ENCODE measurements around the gene R3HDM1. TPM values are rescaled to one million over a fixed set of nuclear protein-coding genes. Genes with fewer than 3 reads are reported as not detected.
A peak's percentile ranks its signal among the peaks of the same experiment; 100 is the strongest.
"Not testable (repeated sequence)": the region's sequence is repeated elsewhere in the genome, so short reads cannot be mapped to it uniquely, and the experiment has no call there.

Gene R3HDM1
- total and polyA plus RNA-seq, 2 donors, result 17.4 to 19.3 TPM

DNA sequence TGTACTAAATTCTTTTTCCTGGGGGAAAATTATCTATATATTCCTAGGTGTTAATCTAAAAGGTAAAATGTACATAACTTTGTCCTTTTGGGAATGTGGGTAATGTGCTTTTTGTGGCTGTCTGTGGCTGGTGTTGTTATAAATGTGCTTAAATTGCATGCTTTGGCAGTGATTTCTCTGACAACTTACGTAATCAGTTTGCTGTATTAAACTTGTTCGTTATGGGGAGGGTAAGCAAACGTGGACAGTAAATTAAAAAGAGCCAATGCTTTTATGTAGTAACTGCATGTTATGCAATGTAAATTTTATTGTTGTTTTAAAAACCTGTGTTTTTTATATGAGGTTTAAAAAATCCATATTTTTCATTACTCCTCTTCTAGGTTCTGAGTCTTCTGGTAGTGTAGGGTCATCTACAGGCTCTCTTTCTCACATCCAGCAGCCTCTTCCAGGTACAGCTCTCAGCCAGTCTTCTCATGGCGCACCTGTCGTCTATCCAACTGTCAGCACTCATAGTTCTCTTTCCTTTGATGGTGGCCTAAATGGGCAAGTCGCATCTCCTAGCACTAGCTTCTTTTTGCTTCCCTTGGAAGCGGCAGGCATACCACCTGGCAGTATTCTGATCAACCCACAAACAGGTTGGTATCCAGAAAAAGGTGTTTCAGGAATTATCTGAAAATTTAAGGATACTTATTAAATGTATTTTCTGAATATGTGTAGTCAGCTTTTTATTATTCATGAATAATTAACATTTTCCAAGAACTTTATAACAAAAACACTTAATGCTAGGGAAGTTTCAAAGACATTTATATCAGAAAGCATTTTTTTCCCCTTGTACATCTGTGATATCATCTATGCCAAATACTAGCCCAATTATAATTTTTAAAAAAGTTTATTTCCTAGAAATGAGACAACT is 110.1 kb downstream of the R3HDM1 start:
- H3K4me1 ChIP-seq (ENCODE audit: control insufficient read depth in 2 of 2, insufficient read depth in 2 of 2, low read length in 2 of 2), result no peaks in the 10 kb centered on the region
- H3K9me3 ChIP-seq (ENCODE audit: control insufficient read depth in 2 of 2, insufficient read depth in 1 of 2, low read length in 1 of 2), result no peaks in the 10 kb centered on the region
- H3K27me3 ChIP-seq (ENCODE audit: control insufficient read depth in 2 of 2, insufficient read depth in 1 of 2, low read length in 1 of 2), result no peaks in the 10 kb centered on the region
- no peak for DNase-seq (ENCODE audit: low read depth in 6 of 9, low spot score in 9 of 9)
- no peak overlapping the region for H3K27ac ChIP-seq (ENCODE audit: low read depth in 1 of 2, low read length in 1 of 2)
- no peak overlapping the region for H3K4me3 ChIP-seq (ENCODE audit: low read length in 2 of 2)
- WGBS, result 97% methylated on average over 7 of the region's 7 CpGs
- H3K36me3 ChIP-seq (ENCODE audit: control insufficient read depth in 2 of 2, insufficient read depth in 2 of 2, low read length in 1 of 2), result peaks cover 25 to 46% of the 10 kb centered on the region in 2 donors

DNA sequence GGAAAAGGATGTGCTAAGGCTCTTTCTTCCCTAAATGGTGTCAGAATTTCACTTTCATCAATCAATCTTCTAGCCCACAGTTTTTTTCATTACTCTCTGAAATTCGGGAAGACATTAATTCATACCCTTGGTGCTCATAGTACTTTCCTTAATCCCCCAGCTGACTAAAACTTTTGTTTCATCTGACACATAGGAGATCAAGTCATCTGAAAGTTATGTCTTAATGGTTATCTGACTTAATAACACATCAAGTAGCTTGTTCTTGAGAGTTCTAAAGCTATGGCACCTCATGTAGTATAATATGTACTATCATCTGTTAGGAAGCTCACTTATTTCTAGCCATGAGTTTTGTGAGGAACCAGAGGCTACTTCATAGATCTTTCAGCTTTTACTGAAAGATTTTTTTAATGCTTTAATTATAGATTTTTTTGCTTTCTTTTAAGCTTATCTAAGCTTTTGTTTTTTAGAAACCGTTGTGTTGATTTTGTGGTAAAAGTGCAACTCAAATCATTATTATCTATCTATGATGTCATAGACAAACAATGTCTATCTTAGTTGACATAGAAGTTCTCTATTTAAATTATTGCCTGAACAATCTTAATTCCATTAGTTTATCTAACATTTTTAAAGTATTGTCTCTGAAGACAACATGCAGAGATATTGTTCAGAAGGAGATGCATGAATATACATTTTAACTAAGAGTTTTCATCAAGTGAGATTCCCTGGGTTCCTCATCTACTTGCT is 116.7 kb downstream of the R3HDM1 start:
- WGBS, result 98% methylated on average over 2 of the region's 2 CpGs
- Histone ChIP-seq H3K4me3 (ENCODE audit: low read length in 2 of 2) (no peak overlapping the region), H3K27ac (ENCODE audit: low read depth in 1 of 2, low read length in 1 of 2) (no peak overlapping the region), H3K36me3 (ENCODE audit: control insufficient read depth in 2 of 2, insufficient read depth in 2 of 2, low read length in 1 of 2) (peaks cover 20 to 48% of the 10 kb centered on the region in 2 donors), H3K4me1 (ENCODE audit: control insufficient read depth in 2 of 2, insufficient read depth in 2 of 2, low read length in 2 of 2) (no peaks in the 10 kb centered on the region), H3K27me3 (ENCODE audit: control insufficient read depth in 2 of 2, insufficient read depth in 1 of 2, low read length in 1 of 2) (no peaks in the 10 kb centered on the region), H3K9me3 (ENCODE audit: control insufficient read depth in 2 of 2, insufficient read depth in 1 of 2, low read length in 1 of 2) (no peaks in the 10 kb centered on the region)
- no peak for DNase-seq (ENCODE audit: low read depth in 6 of 9, low spot score in 9 of 9)

DNA sequence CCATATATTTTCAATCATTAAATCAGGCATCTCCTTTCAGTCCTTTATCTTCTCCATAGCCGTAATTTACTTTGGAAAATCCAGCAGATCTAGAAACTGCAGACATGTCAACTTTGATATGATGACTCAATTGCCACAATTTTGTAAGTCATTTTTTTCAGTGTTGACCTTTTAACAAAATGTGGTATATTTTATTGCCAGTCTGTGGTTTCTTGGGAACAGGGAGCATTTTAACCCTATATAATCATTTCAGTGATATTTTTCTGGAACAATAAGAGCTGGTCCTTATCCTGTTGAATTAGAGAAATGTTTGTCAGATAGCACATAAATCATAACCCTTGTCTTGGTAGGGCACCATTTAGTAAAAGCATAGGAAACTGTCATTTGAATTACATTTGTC is 119.4 kb downstream of the R3HDM1 start:
- no peak for DNase-seq (ENCODE audit: low read depth in 6 of 9, low spot score in 9 of 9)
- peaks cover 16 to 54% of the 10 kb centered on the region in 2 donors for H3K36me3 ChIP-seq (ENCODE audit: control insufficient read depth in 2 of 2, insufficient read depth in 2 of 2, low read length in 1 of 2)
- WGBS, result 95% methylated on average over 1 of the region's 1 CpG
- no peak overlapping the region for H3K4me3 ChIP-seq (ENCODE audit: low read length in 2 of 2)
- no peak overlapping the region for H3K27ac ChIP-seq (ENCODE audit: low read depth in 1 of 2, low read length in 1 of 2)
- no peaks in the 10 kb centered on the region for H3K4me1 ChIP-seq (ENCODE audit: control insufficient read depth in 2 of 2, insufficient read depth in 2 of 2, low read length in 2 of 2)
- no peaks in the 10 kb centered on the region for H3K27me3 ChIP-seq (ENCODE audit: control insufficient read depth in 2 of 2, insufficient read depth in 1 of 2, low read length in 1 of 2)
- no peaks in the 10 kb centered on the region for H3K9me3 ChIP-seq (ENCODE audit: control insufficient read depth in 2 of 2, insufficient read depth in 1 of 2, low read length in 1 of 2)

DNA sequence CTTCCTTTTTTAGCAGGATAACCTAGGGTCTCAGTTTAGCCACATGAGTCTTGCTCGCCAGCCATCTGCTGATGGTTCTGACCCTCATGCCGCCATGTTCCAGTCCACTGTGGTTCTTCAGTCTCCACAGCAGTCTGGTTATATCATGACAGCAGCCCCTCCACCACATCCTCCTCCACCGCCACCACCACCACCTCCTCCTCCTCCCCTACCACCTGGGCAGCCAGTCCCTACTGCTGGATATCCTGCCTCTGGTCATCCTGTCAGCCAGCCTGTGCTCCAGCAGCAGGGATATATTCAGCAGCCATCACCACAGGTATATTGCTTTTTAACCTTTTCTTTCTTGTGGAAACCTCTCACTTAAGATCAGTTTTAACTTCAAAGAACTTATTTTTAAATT is 120.4 kb downstream of the R3HDM1 start:
- DNase-seq (ENCODE audit: low read depth in 6 of 9, low spot score in 9 of 9), result no peak
- Histone ChIP-seq H3K27me3 (ENCODE audit: control insufficient read depth in 2 of 2, insufficient read depth in 1 of 2, low read length in 1 of 2) (no peaks in the 10 kb centered on the region), H3K27ac (ENCODE audit: low read depth in 1 of 2, low read length in 1 of 2) (no peak overlapping the region), H3K4me1 (ENCODE audit: control insufficient read depth in 2 of 2, insufficient read depth in 2 of 2, low read length in 2 of 2) (no peaks in the 10 kb centered on the region), H3K36me3 (ENCODE audit: control insufficient read depth in 2 of 2, insufficient read depth in 2 of 2, low read length in 1 of 2) (peaks cover 12 to 52% of the 10 kb centered on the region in 2 donors), H3K4me3 (ENCODE audit: low read length in 2 of 2) (no peak overlapping the region), H3K9me3 (ENCODE audit: control insufficient read depth in 2 of 2, insufficient read depth in 1 of 2, low read length in 1 of 2) (no peaks in the 10 kb centered on the region)
- WGBS, result 94% methylated on average over 3 of the region's 3 CpGs

DNA sequence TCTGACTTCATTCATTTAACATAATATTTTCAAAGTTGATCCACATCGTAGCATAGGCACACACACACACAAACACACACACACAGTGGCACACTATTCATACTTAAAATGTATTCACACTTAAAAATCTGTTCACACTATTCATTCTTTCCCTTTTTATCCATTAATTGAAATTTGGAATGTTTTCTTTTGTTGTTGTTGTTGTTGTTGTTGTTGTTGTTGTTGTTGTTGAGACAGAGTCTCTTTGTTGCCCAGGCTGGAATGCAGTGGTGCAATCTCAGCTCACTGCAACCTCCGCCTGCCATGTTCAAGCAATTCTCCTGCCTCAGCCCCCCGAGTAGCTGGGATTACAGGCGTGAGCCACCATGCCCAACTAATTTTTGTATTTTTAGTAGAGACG is 123.0 kb downstream of the R3HDM1 start:
- H3K36me3 ChIP-seq (ENCODE audit: control insufficient read depth in 2 of 2, insufficient read depth in 2 of 2, low read length in 1 of 2), result peaks cover 16 to 51% of the 10 kb centered on the region in 2 donors
- H3K4me1 ChIP-seq (ENCODE audit: control insufficient read depth in 2 of 2, insufficient read depth in 2 of 2, low read length in 2 of 2); H3K27ac ChIP-seq (ENCODE audit: low read depth in 1 of 2, low read length in 1 of 2); DNase-seq (ENCODE audit: low read depth in 6 of 9, low spot score in 9 of 9); H3K27me3 ChIP-seq (ENCODE audit: control insufficient read depth in 2 of 2, insufficient read depth in 1 of 2, low read length in 1 of 2); H3K9me3 ChIP-seq (ENCODE audit: control insufficient read depth in 2 of 2, insufficient read depth in 1 of 2, low read length in 1 of 2); H3K4me3 ChIP-seq (ENCODE audit: low read length in 2 of 2): not testable (repeated sequence)
- WGBS, result 96% methylated on average over 5 of the region's 5 CpGs

DNA sequence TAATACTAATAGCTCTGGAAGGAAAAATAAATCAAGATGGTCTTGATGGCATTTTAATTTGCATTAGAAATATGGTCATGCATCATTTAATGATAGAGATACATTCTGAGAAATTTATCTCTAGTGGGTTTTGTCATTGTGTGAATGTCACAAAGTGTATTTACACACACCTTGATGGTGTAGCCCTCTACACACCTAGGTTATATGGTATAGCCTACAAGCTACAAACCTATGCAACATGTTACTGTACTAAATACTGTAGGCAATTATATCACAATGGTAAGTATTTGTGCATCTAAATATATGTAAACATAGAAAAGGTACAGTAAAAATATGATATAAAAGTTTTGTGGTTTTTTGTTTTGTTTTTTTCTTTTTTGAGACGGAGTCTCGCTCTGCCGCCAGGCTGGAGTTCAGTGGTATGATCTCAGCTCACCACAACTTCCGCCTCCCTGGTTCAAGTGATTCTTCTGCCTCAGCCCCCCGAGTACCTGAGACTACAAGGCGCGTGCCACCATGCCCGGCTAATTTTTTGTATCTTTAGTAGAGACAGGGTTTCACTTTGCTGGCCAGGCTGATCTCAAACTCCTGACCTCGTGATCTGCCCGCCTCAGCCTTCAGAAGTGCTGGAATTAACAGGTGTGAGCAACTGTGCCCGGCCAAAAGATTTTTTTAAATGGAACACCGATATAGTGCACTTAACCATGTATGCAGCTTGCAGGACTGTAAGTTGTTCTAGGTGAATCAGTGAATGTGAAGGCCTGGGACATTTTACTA is 126.7 kb downstream of the R3HDM1 start:
- H3K9me3 ChIP-seq (ENCODE audit: control insufficient read depth in 2 of 2, insufficient read depth in 1 of 2, low read length in 1 of 2), result no peaks in the 10 kb centered on the region
- H3K36me3 ChIP-seq (ENCODE audit: control insufficient read depth in 2 of 2, insufficient read depth in 2 of 2, low read length in 1 of 2), result peaks cover 17 to 47% of the 10 kb centered on the region in 2 donors
- H3K27ac ChIP-seq (ENCODE audit: low read depth in 1 of 2, low read length in 1 of 2), result peak overlapping the region; percentile 13 to 77
- no peaks in the 10 kb centered on the region for H3K27me3 ChIP-seq (ENCODE audit: control insufficient read depth in 2 of 2, insufficient read depth in 1 of 2, low read length in 1 of 2)
- DNase-seq (ENCODE audit: low read depth in 6 of 9, low spot score in 9 of 9), result peak in 6 of 9 donors; percentile 8 to 58 (median 20)
- no peaks in the 10 kb centered on the region for H3K4me1 ChIP-seq (ENCODE audit: control insufficient read depth in 2 of 2, insufficient read depth in 2 of 2, low read length in 2 of 2)
- H3K4me3 ChIP-seq (ENCODE audit: low read length in 2 of 2), result no peak overlapping the region
- 52% methylated on average over 12 of the region's 12 CpGs for WGBS

DNA sequence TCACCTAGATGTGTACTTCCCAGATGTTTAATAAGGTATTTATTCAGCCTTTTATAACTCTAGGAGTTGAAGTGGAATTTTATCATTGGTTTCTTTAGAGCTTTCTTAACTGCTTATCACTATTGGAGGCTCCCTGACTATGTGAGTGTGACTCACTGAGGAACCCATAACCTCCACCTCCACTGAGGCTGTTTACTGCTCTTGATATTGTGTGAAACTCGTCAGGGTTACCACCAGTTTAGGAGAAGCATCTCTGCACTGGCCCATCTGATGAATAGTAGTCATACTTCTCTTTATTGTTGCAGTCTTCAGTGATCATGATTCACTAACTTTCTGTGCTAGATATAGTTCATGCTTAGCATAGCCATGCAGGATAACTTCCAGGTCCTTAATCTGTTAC is 130.8 kb downstream of the R3HDM1 start:
- Histone ChIP-seq H3K27ac (ENCODE audit: low read depth in 1 of 2, low read length in 1 of 2) (no peak overlapping the region), H3K27me3 (ENCODE audit: control insufficient read depth in 2 of 2, insufficient read depth in 1 of 2, low read length in 1 of 2) (no peaks in the 10 kb centered on the region), H3K4me1 (ENCODE audit: control insufficient read depth in 2 of 2, insufficient read depth in 2 of 2, low read length in 2 of 2) (no peaks in the 10 kb centered on the region), H3K9me3 (ENCODE audit: control insufficient read depth in 2 of 2, insufficient read depth in 1 of 2, low read length in 1 of 2) (no peaks in the 10 kb centered on the region), H3K4me3 (ENCODE audit: low read length in 2 of 2) (no peak overlapping the region), H3K36me3 (ENCODE audit: control insufficient read depth in 2 of 2, insufficient read depth in 2 of 2, low read length in 1 of 2) (peaks cover 15 to 40% of the 10 kb centered on the region in 2 donors)
- 92% methylated on average over 1 of the region's 1 CpG for WGBS
- no peak for DNase-seq (ENCODE audit: low read depth in 6 of 9, low spot score in 9 of 9)

DNA sequence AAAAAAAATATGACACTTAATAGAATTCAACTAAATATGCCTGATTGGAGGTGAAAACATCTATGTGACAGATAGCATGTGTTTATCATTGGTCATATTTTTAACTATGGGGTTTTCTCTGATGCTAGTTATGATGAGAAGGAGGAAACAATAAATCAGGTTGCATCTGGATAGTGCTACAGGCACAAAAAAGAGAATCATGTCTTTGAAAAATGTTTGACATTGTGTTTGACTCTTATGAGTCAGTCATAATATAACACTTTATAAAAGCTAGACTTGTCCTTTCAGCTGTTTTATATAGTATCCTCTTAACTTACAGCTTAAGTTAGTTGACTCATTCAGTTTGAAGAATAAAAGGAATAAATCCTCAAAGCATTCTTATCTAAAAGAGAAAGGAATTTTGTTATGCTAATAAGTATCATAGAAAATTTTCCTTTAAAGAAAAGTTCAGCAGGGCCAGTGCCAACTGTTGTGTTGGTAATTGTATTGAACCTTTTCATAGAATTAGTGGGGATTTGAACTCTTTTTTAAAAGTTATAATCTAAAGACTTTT is 131.9 kb downstream of the R3HDM1 start:
- Histone ChIP-seq H3K36me3 (ENCODE audit: control insufficient read depth in 2 of 2, insufficient read depth in 2 of 2, low read length in 1 of 2) (peaks cover 15 to 33% of the 10 kb centered on the region in 2 donors), H3K9me3 (ENCODE audit: control insufficient read depth in 2 of 2, insufficient read depth in 1 of 2, low read length in 1 of 2) (no peaks in the 10 kb centered on the region), H3K4me1 (ENCODE audit: control insufficient read depth in 2 of 2, insufficient read depth in 2 of 2, low read length in 2 of 2) (no peaks in the 10 kb centered on the region), H3K27ac (ENCODE audit: low read depth in 1 of 2, low read length in 1 of 2) (no peak overlapping the region), H3K4me3 (ENCODE audit: low read length in 2 of 2) (no peak overlapping the region), H3K27me3 (ENCODE audit: control insufficient read depth in 2 of 2, insufficient read depth in 1 of 2, low read length in 1 of 2) (no peaks in the 10 kb centered on the region)
- DNase-seq (ENCODE audit: low read depth in 6 of 9, low spot score in 9 of 9), result no peak
